ENCODE measurements around the gene LIN7A.

DNA sequence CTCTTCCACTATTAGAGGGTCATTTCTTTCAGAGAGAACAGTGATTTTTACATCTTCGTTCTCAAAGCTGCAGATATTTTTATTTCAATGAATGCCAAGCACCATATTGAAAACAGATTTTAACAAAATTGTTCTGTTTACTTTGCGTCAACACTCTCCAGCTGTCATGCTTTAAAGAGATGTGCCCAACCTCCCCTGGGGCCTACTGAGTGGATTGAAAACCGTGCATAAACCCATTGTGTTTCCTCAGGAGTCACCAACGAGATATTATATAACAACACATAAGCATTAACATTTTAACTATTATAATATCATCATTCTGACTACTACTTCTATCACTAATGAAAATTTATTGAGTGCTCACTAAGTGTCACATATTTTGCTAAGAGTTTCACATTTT, 139.5 kb downstream of the LIN7A start:
- TF ChIP-seq, protein P1, sequence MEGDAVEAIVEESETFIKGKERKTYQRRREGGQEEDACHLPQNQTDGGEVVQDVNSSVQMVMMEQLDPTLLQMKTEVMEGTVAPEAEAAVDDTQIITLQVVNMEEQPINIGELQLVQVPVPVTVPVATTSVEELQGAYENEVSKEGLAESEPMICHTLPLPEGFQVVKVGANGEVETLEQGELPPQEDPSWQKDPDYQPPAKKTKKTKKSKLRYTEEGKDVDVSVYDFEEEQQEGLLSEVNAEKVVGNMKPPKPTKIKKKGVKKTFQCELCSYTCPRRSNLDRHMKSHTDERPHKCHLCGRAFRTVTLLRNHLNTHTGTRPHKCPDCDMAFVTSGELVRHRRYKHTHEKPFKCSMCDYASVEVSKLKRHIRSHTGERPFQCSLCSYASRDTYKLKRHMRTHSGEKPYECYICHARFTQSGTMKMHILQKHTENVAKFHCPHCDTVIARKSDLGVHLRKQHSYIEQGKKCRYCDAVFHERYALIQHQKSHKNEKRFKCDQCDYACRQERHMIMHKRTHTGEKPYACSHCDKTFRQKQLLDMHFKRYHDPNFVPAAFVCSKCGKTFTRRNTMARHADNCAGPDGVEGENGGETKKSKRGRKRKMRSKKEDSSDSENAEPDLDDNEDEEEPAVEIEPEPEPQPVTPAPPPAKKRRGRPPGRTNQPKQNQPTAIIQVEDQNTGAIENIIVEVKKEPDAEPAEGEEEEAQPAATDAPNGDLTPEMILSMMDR (conservative IDR thresholded peaks at IDR 0.05; ENCODE audit: low read depth, low read length), result no peak
- TF ChIP-seq, protein P2, sequence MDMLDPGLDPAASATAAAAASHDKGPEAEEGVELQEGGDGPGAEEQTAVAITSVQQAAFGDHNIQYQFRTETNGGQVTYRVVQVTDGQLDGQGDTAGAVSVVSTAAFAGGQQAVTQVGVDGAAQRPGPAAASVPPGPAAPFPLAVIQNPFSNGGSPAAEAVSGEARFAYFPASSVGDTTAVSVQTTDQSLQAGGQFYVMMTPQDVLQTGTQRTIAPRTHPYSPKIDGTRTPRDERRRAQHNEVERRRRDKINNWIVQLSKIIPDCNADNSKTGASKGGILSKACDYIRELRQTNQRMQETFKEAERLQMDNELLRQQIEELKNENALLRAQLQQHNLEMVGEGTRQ (IDR thresholded peaks at IDR 0.05; ENCODE audit: low read depth, low read length), result no peak
- no peak for TF ChIP-seq MXI1 (IDR thresholded peaks at IDR 0.05; ENCODE audit: borderline replicate concordance, low read depth, low read length)
- no peak for TF ChIP-seq POLR2A (IDR thresholded peaks at IDR 0.05; ENCODE audit: low read depth, low read length)

Measured in IMR-90 (cell line).